Glomerular endothelial cell (primary cell): ENCODE measurements around the gene KIRREL3. TPM values are rescaled to one million over a fixed set of nuclear protein-coding genes. Genes with fewer than 3 reads are reported as not detected.

Experiments
- DNase-seq: peaks from one replicate; pipeline ENCODE4 v3.0.0-alpha.2; 2011; ENCODE audit warnings: low read depth, low spot score; ENCODE audit errors: extremely low read depth
- total RNA-seq: library from RNA; depleted of rRNA; stranded (reverse); fragments of >200 nt; gene quantifications from 2 replicates; pipeline ENCODE4 v1.2.3, GENCODE V29; 2015

KIRREL3 gene
- total RNA-seq, 1 donor from 2014 or later, result 0.93 TPM

DNA sequence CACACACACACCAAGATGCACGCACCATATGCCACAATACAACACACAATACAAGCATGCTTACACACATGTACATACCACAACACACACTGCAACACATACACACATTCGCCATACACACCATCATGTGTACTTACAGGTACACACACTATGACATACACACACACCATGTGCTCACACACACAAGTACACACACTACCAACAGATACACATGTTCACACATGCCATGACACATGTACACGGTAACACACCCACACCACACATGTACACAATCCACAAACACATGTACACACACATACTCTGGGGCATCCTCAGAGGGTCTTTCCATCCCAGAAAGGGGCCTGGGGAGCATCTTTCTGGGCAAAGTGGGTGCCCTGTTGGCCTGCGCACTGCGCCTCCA lies 562.8 kb downstream of the KIRREL3 start:
- DNase-seq, result no peak

DNA sequence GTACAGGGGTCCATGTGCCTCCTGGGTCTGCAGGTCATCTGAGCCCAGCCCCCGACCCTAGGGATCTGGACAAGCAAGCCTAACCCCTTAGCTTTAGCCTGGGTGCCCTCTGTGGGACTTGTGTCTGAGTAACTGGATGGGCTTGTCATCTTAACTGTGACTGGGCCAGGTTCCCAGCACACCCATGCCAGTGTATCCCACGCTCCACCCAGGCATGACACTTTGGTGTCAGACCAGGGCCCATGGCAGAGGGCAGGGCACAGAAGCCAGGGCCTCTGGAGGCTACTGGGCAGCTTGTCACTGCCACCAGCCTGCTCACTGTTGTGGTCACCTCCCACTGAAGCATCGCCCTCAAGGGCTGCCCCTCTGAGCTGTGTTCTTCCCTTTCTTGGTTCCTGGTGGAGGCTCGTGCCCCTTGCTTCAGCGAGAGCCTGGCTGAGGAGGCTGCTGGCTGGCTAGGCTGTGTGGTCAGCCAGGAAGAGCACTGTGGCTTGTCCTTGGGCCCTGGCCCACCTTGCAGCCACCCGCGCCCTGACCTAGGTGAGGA lies 564.3 kb downstream of the KIRREL3 start:
- DNase-seq, result no peak

DNA sequence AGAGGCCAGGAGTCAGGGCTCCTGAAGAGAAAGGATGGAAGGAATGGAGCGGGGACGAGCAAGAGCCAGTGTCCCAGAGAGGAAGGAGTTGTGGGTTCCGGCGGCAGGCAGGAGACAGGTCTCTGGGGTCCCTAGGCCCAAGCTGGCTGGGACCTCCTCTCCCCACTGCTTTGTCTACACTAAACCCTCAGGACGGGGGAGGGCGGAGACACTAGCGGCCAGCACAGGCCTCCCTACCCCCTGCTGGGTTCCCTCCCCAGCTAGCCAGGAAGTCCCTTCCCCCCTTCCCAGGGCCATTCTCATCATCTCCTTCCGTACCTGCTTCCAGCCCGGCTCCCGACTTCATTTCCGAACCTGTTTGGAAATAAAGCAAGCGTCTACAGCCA lies 565.6 kb downstream of the KIRREL3 start:
- DNase-seq, result no peak

DNA sequence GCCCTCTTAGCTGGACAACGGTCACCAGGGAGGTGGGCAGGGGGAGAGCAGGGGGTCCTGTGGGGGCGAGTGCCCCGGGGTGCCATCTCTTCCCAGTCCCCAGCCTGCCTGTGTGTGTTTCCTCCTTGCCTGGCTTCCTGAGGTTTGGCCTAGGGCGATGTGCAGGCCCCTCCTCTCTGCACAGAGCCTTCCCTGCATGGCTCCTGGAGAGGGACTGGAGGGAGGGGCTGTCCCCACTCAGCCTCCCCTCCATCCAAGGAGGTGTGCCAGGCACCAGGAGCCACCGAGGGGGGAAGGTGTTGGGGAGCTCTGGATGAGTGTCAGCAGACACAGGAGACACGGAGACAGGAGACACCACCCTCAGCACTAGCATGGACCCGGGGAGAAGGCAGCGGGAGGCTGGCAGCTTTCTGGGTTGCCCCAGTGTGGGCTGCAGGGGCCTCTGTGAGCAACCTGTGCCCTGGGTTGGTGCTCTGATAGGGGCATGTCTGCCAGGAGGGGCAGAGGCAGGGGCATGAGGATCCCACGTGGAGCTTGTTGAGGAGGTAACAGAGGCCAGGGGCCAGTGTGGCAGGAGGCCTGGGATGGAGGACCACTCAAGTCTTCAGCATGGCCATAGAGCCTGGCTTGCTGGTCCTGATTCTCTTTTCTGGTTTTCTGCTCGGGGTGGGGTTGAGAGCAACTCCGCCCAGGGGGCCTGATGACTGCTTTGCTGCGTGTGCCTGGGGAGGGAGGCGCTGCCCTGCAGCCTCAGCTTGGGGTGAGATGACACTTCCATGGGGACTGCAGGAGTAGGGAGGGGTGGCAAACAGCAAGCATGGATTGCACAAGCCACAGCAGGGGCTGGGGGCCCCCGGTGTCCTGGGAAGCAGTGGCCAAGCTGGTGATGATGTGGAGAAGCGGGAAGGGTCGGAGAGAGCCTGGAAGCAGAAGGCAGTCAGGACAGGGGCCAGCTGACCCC lies 566.3 kb downstream of the KIRREL3 start:
- no peak for DNase-seq

DNA sequence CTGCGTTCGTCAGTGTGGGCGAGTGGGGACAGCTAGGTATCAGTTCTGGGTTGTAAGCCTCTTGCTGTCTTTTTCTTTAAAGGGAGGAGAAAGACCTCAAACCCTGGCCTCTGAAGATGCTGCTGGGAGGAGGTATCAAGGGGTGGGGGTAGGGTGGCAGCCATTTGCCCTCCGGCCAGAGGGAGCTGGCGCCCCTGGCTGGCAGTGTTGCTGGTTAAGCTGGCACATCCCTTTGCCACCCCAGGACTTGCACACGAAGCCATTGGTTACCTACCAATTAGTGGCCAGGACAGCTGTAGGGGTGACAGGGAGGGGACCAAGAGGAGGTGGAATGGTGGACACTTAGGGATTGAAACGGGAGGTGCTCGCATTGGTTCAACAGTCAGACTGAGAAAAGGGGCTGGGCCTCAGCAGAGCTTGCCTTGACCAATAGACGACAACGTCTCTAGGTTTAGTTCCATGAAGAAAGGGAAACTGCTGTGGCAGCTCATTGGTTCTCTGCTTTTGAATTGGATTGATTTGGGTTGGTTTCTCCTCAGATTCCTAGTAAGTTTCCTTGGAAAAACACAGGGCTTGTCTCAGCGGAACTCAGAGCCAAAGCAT lies 567.2 kb downstream of the KIRREL3 start:
- DNase-seq, result no peak

DNA sequence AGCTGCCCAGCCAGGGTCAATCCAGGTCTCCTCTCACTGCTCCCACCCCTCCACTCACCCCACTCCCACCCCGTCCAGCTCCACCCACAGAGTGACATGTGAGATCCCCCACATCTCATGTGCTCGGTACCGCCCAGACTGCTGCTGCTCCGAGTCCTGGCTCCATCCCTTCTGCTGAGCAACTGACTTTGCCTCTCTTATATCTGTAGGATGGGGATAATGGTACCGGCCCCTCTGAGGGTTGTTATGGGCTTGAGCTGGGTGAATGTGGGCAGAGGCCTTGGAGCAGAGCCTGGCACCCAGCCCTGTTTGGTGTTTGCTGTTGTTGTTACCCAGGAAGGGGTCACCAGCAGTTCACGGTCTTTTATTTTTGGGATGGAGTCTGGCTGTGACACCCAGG lies 568.0 kb downstream of the KIRREL3 start:
- DNase-seq, result no peak

DNA sequence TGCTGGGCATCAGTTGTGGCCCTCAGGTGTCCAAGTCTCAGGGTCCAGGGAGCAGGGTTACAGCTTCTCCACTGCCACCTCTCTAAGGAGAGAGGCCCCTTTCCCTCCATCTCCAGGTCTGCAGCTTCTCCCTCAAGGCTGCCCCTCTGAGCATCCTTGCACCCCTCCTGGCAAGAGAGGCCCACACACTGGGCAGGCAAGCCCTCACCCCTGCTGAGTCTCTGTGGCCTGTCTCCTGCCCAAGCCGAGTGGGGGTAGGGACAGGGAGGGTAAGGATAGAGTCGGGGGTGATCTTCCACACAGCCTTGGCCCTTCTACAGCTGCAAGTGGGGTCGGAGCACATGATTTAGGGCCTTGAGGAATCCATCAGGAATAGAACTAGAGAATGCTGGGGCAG lies 568.5 kb downstream of the KIRREL3 start:
- DNase-seq, result no peak

DNA sequence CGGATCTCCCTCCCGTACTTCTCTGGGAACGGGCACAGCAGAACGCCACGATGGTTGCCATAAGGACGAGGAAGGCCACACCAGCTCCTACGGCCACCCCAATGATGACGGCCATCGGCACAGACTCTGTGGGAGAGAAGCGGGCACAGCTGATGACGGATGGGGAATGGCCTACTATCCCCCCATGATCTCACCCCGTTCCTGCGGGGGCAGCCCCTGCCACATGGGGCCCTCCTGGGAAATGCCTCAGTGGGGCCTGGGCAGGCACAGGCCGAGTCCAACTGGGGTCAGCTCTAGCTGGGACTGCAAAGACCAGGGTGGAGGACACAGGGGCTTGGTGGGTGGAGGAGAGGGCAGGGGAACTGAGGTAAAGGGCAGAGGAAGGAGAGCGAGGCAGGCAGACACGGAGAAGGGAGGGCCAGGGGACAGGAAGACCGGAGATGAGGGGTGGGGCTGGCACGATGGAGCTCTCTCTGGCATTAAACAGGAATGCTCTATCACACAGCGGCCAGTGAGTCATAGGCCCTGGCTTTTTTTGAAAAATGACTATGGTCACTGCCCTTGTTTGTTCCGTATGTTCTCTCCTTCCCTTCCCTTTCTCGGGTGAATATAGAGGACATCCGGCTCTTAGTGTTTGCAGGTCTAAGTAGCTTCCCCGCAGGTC lies 569.0 kb downstream of the KIRREL3 start:
- DNase-seq, result peak; percentile 33

DNA sequence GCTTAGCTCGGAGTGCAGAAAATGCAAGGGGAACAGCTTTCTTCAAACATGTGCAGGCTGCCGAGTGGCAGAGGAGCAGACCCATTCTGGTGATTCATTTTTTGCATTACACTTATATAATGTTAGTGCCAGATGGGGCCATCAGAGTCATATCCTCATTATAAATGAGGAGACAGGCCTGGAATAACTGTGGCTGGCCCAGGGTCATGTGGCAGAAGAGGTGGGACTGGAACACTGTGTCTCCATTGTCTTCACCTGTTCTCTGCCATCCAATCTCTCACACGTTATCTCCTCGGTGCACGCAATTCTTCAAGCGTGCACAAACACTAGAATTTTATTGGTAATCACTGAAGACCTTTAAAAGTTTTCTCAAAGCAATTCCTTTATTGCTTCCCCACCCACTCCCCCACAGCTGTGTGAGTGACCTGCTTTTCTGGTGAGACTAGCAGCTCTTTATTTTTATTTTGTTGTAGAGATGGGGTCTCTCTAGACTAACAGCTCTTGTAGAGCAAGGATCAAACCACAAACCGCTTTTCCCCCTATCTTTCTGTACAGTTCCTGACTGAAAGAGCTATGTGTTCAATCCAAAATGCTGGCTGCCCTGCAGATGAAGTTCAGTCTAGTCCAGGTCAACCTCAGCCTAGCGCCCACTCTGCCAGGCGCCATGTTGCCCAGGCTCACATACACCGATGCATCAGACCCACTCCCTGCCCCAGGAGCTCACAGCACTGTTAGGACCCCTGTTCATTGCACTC lies 569.8 kb downstream of the KIRREL3 start:
- no peak for DNase-seq

DNA sequence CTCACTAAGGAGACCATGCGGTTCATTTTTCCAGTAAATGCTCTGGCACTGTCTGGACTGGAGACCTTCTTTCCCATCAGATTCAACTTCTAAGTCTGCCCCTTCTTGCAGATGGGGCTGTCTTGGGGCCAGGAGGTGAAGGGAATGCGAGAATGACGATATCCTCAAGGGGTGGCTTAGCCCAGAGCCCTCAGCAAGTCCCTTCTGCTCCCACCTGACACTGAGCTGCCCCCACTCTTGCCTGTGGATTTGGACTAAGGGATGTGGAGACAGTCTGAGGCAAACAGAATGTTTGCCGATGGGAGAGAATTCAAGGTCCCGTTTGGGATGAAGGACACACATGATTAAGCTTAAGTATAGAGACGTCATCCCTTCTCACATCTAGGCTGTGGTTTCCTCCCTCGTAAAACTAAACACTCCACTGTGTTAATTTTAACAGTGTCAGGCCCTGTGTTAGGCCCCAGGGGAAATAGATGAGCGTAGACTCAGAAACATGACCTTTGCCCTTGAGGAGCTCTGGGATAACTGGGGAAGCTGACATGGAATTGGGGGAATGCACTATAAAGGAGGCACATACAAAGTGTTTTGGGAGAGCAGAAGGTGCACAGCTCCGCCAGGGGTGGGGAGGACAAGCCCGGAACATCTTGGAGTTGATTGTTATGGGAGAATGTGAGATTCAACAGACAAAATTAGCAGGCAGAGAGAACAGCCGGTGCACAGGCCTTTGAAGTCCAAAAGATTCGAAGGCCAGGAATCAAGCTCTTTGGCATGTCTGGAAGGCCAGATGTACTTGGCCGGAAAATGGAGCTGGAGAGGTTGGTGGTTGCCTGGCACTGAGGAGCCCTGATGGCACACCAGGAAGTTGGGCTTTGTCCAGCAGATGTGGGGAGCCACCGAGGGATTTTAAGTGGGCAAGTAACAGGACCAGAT lies 573.5 kb downstream of the KIRREL3 start:
- no peak for DNase-seq

DNA sequence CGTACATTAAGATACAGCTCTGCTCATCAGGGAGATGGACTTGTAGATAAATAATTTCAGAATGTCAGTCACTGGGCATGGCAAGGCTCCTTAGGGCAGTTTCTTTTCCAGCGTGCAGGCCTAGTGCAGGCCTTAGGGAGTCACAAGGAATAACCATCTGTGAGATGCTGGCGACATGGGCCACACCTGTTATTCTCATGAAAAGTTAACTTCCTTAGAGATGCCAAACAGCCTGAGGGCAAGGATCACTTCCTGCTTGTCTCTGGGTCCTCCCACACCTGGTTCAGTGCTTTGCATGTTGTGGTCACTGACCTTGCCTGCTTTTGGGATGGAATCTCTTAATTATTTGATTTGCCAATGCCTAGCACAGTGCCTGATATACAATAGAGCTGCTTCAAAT lies 574.5 kb downstream of the KIRREL3 start:
- no peak for DNase-seq

DNA sequence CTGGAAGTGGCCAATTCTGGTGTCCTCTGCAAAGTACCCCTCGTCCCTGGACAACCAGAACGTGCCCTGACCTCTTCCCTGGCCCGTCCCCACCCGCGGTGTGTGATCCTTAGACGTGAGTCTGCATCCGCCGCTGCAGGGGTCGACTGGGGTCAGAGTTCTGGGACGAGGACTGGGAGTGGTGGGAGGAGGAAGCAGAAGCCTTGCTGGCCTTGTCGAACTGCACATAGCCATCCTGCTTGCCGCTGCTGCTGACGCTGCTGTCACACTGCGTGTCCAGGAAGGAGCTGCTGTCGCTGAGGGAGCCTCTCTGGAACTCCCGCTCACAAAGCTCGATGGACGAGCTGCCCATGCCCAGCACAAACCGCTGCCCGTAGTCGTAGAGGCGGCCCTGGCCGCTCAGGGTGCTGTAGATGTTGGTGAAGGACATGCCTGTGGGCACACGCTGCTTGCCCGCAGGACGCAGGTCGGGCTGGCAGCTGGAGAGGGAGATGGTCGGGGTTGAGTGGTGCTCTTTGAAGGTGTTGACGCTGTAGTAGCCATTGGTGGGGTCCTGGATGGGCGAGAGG lies 576.0 kb downstream of the KIRREL3 start:
- DNase-seq, result no peak

DNA sequence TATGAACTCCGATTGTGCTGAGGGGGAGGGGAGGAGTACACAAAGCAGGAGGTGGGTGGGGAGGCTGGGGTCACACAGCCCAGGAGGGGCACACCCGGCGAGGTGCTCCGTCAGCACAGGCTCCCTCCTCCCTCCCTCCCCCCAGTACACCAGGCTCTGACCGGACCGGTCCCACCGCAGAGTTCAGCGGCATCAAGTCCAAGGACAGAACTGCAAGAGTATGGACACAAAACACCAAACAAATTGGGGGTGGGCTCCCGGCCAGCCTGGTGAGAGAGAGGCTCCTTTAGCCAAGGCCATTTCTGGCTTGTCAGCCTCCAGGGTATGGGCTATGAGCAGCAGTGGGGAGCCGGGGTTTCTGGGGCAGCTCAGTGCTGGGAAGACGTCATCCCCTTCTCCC lies 576.8 kb downstream of the KIRREL3 start:
- DNase-seq, result no peak

DNA sequence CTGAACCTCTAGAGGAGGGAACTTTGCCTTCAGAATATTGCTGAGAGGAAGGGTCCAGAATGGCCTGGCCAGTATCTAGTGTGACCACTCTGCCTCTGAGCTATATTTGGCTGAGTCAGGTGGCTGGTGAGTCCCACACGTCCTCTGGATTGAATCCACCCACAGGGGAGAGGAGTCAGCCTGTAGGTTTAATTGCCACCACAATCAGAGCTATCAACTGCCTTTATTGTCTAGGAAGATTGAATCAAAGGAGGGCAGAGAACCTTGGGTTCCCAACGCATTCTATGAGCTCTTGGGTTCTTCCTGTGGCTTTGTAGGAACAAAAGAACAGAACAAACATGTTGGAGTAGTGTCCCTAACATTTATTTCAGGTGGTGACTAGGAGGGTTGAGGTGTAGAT lies 577.4 kb downstream of the KIRREL3 start:
- no peak for DNase-seq

DNA sequence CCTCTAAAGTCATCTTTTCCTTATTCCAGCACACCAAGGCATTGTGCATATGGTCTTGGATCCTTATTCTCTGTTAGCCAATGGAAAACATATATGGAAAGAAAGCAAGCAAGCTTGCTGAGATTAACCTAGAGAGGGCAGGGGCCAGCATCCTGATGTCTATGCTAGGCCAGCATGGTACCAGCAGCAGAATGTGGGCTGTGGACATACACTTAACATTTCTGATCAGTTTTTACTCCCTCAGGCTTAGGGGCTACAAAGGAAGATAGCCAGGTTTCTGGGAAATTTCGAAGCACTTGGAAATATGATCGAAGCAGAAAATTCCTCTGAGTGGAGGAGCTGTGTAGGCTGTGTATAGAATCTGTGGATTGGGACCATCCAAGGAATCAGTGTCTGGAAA lies 578.1 kb downstream of the KIRREL3 start:
- no peak for DNase-seq

DNA sequence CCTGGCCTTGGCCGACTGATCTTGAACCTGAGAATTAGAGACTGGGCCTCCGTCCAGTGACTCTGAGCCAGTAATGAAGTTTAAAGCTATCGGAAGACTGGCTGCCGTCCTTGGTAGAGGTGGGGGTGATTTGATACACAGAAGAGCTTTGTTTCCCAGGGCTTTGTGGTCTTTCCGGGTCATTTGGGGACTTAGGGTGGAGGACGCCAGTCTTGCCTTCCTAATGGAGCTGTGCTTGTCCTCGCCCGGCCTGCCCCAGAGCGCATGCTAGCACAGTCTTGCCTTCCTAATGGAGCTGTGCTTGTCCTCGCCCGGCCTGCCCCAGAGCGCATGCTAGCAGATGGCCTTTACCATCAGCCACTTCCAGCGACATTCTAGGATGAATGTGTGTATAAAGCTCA lies 579.3 kb downstream of the KIRREL3 start:
- no peak for DNase-seq

DNA sequence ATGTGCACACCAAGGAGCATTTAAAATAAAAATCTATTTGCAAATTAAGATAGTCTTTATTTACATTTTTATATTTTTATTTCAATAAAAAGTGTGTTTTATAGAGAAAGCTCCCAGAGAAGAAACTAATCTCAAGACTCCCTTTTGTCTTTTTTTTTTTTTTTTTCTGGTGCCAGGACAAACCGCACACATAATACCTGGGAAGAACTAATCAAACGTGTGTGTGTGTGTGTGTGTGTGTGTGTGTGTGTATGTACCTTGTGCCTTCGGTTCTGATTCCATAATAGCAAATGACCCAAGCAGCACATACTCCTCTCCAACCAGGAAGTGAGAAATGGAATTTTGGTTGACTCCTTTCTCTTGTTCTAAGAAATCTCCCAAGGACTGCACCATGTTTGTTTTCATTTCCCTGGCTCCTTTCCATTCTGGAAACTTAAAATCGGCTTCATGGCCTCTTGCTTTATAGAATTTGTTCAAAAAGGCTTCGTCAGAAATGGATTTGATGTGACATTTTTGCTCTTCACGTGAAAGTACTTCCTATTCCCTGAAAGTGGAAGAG lies 579.8 kb downstream of the KIRREL3 start:
- no peak for DNase-seq

DNA sequence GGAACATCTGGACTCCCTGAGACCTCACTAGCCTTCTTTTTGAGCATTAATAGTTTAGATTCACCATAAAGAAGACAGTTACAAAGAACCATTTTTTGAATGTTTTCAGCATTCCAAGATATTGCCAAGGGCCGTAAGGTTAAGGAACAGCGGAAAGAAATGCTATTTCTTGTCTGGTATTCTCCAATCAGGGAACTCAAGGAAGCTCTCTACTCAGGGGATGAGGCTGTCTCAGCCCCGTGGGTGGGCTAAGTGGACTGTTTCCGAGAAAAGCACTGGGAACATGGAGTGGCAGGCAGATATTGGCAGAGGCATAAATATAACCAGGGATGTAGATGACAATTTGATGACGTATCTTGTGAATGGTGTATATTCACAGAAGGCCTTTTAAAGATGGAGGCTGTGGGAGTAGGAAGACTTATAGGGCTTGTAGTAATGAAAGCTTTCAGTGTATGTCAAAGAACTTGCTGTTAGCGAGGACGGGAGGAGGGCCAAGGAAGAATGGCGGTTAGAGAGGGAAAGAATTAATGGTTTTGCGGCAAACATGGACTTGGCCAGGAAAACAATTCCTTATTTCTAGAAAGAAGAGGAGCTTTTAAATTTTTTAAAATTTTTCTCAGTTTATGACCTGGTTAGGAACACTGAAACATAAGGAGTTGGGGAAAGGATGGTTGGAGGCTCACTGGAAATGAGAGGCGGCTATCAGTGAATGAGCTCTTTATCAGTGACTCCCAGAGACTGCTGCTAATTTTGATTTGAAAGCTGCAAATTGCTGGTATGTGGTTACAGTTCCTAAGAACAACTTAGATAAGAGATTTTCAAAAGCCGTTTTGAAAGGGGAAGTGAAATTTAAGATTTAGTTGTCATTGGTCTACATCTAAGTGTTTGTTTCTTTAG lies 580.5 kb downstream of the KIRREL3 start:
- DNase-seq, result no peak
